ENCODE results near the gene NRAP. TPM values are rescaled to one million over a fixed set of nuclear protein-coding genes. Genes with fewer than 3 reads are reported as not detected.

The NRAP gene
- total RNA-seq, 1 donor: not detected

GRCh38 chr10:113644185-113645120 is 19.4 kb downstream of the NRAP start:
- no peak for DNase-seq (ENCODE audit: low read depth in 2 of 3, low spot score in 2 of 3)

- no peak for DNase-seq (ENCODE audit: low read depth in 2 of 3, low spot score in 2 of 3)
These were observed 20.7 kb downstream of the NRAP start for GRCh38 chr10:113643183-113643582.

- DNase-seq (ENCODE audit: low read depth in 2 of 3, low spot score in 2 of 3): no peak
These were observed 22.1 kb downstream of the NRAP start for GRCh38 chr10:113641702-113642101.

GRCh38 chr10:113639966-113640365 is 23.9 kb downstream of the NRAP start:
- no peak for DNase-seq (ENCODE audit: low read depth in 2 of 3, low spot score in 2 of 3)

- DNase-seq (ENCODE audit: low read depth in 2 of 3, low spot score in 2 of 3): no peak
These were observed 32.0 kb downstream of the NRAP start for GRCh38 chr10:113631684-113632367.

- DNase-seq (ENCODE audit: low read depth in 2 of 3, low spot score in 2 of 3): no peak
These were observed 32.8 kb downstream of the NRAP start for GRCh38 chr10:113630929-113631533.

GRCh38 chr10:113628607-113629153 is 35.2 kb downstream of the NRAP start:
- no peak for DNase-seq (ENCODE audit: low read depth in 2 of 3, low spot score in 2 of 3)

GRCh38 chr10:113627836-113628235 is 36.0 kb downstream of the NRAP start:
- no peak for DNase-seq (ENCODE audit: low read depth in 2 of 3, low spot score in 2 of 3)

- DNase-seq (ENCODE audit: low read depth in 2 of 3, low spot score in 2 of 3): no peak
These were observed 37.0 kb downstream of the NRAP start for GRCh38 chr10:113626809-113627355.

- DNase-seq (ENCODE audit: low read depth in 2 of 3, low spot score in 2 of 3): no peak
These were observed 38.2 kb downstream of the NRAP start for GRCh38 chr10:113625461-113626186.

GRCh38 chr10:113622831-113623230 is 41.0 kb downstream of the NRAP start:
- no peak for DNase-seq (ENCODE audit: low read depth in 2 of 3, low spot score in 2 of 3)

- no peak for DNase-seq (ENCODE audit: low read depth in 2 of 3, low spot score in 2 of 3)
These were observed 42.0 kb downstream of the NRAP start for GRCh38 chr10:113621799-113622198.

GRCh38 chr10:113620936-113621335 is 42.9 kb downstream of the NRAP start:
- no peak for DNase-seq (ENCODE audit: low read depth in 2 of 3, low spot score in 2 of 3)

GRCh38 chr10:113620511-113620910 is 43.3 kb downstream of the NRAP start:
- DNase-seq (ENCODE audit: low read depth in 2 of 3, low spot score in 2 of 3): no peak

GRCh38 chr10:113619401-113619800 is 44.4 kb downstream of the NRAP start:
- DNase-seq (ENCODE audit: low read depth in 2 of 3, low spot score in 2 of 3): no peak

GRCh38 chr10:113618338-113618737 is 45.5 kb downstream of the NRAP start:
- no peak for DNase-seq (ENCODE audit: low read depth in 2 of 3, low spot score in 2 of 3)

- no peak for DNase-seq (ENCODE audit: low read depth in 2 of 3, low spot score in 2 of 3)
These were observed 46.8 kb downstream of the NRAP start for GRCh38 chr10:113617086-113617485.

GRCh38 chr10:113616244-113617074 is 47.4 kb downstream of the NRAP start:
- peak in 1 of 3 donors; percentile 18 for DNase-seq (ENCODE audit: low read depth in 2 of 3, low spot score in 2 of 3)

- no peak for DNase-seq (ENCODE audit: low read depth in 2 of 3, low spot score in 2 of 3)
These were observed 49.7 kb downstream of the NRAP start for GRCh38 chr10:113613977-113614690.
